GM19023 (cell line): ENCODE data around the gene SSH2.
"Not testable (repeated sequence)": the region's sequence is repeated elsewhere in the genome, so short reads cannot be mapped to it uniquely, and the experiment has no call there.

Experiments used
- ATAC-seq: cut with Tn5 transposase; IDR thresholded peaks from one replicate; pipeline ENCODE4 v1.9.1; 2021; ENCODE audit warnings: mild to moderate bottlenecking, moderate library complexity; ENCODE audit not compliant: unreplicated experiment

Gene SSH2

GRCh38 chr17:29874931-29875596, 55.0 kb downstream of the SSH2 start:
- no peak for ATAC-seq

DNA sequence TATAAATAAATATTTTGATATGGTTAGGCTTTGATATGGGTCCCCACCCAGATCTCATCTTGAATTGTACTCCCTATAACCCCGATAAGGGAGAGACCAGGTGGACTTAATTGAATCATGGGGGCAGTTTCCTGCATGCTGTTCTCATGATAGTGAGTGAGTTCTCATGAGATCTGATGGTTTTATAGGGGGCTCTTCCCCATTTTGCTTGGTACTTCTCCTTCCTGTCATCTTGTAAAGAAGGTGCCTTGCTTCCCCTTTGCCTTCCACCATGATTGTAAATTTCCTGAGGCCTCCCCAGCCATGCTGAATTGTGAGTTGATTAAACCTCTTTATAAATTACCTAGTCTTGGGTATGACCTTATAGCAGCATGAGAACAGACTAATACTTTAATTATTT, 55.7 kb downstream of the SSH2 start:
- not testable (repeated sequence) for ATAC-seq

- ATAC-seq = no peak
Measured at GRCh38 chr17:29873476-29873875, 56.6 kb downstream of the SSH2 start.

DNA sequence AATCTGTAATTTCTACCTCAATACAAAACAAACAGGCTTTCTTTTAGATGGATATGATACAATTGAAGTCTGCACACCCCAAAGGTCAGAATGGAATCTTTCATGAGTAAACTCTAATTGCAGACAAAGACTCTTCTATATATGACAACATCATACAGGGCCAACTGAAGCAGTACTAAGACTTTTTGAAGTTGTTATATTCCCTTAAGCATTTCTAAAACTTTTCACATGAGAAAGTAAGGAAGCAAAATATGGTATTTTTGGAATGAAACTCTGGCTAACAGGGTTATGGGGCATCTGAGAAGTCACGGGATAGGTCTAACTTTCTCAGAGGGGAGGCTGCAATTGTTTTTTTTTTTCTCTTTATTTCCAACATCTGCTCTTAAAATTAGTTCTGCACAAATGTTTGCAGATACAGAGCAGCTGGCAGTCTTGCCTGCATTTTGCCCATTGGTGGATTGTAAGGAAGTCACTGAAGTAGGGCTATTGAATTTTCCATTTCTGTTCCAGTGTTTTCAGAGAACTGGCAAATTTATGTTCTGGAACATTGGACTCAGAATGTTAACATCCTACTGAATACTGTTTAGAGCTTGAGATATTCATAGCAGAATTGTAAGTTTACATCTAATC, 59.1 kb downstream of the SSH2 start:
- no peak for ATAC-seq

GRCh38 chr17:29867643-29868181, 62.3 kb downstream of the SSH2 start:
- no peak for ATAC-seq

DNA sequence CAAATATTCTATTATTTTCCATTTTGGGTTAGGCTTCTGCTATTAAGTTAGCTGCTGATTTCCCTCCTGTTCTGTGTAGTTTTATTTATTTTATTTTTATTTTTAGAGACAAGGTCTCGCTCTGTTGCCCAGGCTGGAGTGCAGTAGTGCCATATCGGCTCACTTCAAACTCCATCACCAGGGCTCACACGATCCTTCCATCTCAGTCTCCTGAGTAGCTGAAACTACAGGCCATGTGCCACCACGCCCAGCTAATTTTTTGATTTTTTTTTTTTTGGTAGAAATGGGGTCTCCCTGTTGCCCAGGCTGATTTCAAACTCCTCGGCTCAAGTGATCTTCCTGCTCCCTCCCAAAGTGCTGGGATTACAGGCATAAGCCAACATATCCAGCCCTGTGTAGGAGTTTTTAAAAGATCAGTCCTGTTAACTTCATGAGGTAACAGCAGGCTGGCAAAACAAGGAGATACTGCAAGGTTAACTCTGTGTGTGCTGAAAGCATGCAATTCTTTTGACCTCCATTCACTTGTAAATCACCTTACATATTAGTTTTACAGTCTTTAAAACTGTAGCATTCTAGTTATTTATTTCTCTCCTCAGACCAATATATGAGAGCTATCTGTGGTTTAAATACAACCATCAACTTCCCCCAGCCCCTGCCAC, 63.2 kb downstream of the SSH2 start:
- ATAC-seq = no peak

- ATAC-seq = no peak
Measured at GRCh38 chr17:29864615-29865014, 65.4 kb downstream of the SSH2 start.

DNA sequence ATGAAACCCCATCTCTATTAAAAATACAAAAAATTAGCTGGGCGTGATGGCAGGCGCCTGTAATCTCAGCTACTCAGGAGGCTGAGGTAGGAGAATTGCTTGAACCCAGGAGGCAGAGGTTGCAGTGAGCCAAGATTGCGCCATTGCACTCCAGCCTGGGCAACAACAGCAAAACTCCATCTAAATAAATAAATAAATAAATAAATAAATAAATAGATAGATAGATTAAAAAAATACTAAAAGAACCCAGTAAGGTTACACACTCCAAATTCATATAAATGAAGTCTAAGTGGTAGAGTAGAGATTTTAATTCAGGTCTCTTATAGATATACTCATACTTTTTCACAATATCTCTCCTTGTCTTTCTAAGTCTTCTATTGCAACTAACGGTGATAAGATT, 65.9 kb downstream of the SSH2 start:
- ATAC-seq = not testable (repeated sequence)

- no peak for ATAC-seq
Measured at GRCh38 chr17:29862951-29863350, 67.1 kb downstream of the SSH2 start.

- ATAC-seq = no peak
Measured at GRCh38 chr17:29862127-29862526, 67.9 kb downstream of the SSH2 start.

DNA sequence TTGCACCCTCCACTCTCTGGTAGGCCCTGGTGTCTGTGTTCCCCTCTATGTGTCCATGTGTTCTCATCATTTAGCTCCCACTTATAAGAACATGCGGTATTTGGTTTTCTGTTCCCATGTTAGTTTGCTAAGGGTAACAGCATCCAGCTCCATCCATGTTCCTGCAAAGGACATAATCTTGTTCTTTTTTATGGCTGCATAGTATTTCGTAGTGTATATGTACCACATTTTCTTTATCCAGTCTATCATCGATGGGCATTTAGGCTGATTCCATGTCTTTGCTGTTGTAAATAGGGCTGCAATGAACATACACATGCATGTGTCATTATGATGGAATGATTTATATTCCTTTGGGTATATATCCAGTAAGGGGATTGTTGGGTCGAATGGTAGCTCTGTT, 70.6 kb downstream of the SSH2 start:
- ATAC-seq = not testable (repeated sequence)

GRCh38 chr17:29857823-29858222, 72.2 kb downstream of the SSH2 start:
- ATAC-seq = no peak

- ATAC-seq = not testable (repeated sequence)
Measured at GRCh38 chr17:29857105-29857504, 72.9 kb downstream of the SSH2 start.

- ATAC-seq = no peak
Measured at GRCh38 chr17:29855686-29856085, 74.3 kb downstream of the SSH2 start.

DNA sequence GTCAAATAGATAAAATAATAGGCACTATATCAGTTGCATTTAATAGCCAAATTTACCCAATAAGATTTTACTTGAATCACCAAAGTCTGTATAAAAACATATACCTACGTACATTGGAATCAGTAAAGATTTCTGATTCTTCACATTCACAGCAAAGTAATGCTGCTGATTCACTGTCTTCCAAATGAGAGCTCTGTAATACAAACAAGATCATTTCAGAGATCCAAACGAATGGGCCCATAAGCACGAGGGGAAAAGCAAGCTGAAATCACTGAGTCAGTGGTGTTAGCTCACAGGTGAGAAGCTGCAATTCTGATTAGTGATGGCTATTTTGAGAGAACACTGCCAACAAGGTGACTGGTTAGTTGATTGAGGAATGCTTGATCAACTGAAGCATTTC, 81.3 kb downstream of the SSH2 start:
- no peak for ATAC-seq

GRCh38 chr17:29847527-29848400, 82.3 kb downstream of the SSH2 start:
- no peak for ATAC-seq

GRCh38 chr17:29847118-29847517, 82.9 kb downstream of the SSH2 start:
- no peak for ATAC-seq

- ATAC-seq = no peak
Measured at GRCh38 chr17:29846298-29846697, 83.7 kb downstream of the SSH2 start.

GRCh38 chr17:29844339-29845048, 85.5 kb downstream of the SSH2 start:
- no peak for ATAC-seq

GRCh38 chr17:29840884-29841283, 89.1 kb downstream of the SSH2 start:
- no peak for ATAC-seq
